H1 (cell line): Measurements from ENCODE around the gene HMSD.

Source experiments
- JUN ChIP-seq: IDR thresholded peaks from 2 replicates; pipeline ENCODE4 v1.6.1; 2011; ENCODE audit warnings: low read depth, mild to moderate bottlenecking, improper control_type of control experiment, low read length
- POLR2A ChIP-seq, 2 experiments: IDR thresholded peaks; 1 replicate in 1 of 2; 2 replicates in 1 of 2; pipeline ENCODE4 v1.6.1; 2011; ENCODE audit warnings: low read depth in 2 of 2, low read length in 2 of 2, mild to moderate bottlenecking in 2 of 2; ENCODE audit errors: control extremely low read depth in 1 of 2
- SIN3A ChIP-seq, 2 experiments: IDR thresholded peaks in 1 of 2; conservative IDR thresholded peaks in 1 of 2; 2 replicates each; pipeline ENCODE4 v1.6.1; 2011 to 2012; ENCODE audit warnings: low read length in 2 of 2, improper control_type of control experiment in 1 of 2, low read depth in 1 of 2, mild to moderate bottlenecking in 1 of 2
- SUZ12 ChIP-seq: fragments of 200-600 bp; sonication (generic); IDR thresholded peaks from 2 replicates; pipeline ENCODE4 v1.6.1; 2012; ENCODE audit warnings: mild to moderate bottlenecking, inconsistent platforms, low read length, moderate library complexity, mixed read lengths
- TF ChIP-seq, protein P1 (sequence below), 3 experiments: IDR thresholded peaks; 1 replicate in 2 of 3; 2 replicates in 1 of 3; pipeline versions ENCODE4 v1.5.1 to v1.6.1; 2011; ENCODE audit warnings: low read length in 3 of 3, mild to moderate bottlenecking in 3 of 3, inconsistent platforms in 2 of 3, low read depth in 1 of 3, moderate library complexity in 1 of 3; ENCODE audit not compliant: insufficient read depth in 1 of 3; ENCODE audit errors: control extremely low read depth in 1 of 3

DNA sequence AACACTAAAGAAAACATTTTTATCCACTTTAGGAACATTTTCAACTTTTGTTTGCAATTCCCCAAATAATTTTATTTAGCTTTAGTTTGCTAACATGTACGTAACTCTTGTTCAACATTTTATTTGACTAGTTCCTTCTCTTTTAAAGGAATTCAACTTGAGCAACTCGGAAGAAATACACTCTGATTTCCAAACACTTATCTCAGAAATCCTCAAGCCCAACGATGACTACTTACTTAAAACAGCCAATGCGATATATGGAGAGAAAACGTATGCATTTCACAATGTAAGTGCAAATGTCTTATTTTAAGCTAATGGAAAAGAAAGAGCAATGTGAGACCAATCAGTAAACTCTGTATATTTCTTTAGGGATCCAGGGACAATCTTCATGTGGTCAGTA, 31.3 kb upstream of the HMSD start:
- no peak for TF ChIP-seq JUN
- no peak for TF ChIP-seq SIN3A (conservative IDR thresholded peaks at IDR 0.05 in 1 of 2, IDR thresholded peaks at IDR 0.05 in 1 of 2; ENCODE audit: low read depth in 1 of 2, low read length in 2 of 2)
- TF ChIP-seq, protein P1, sequence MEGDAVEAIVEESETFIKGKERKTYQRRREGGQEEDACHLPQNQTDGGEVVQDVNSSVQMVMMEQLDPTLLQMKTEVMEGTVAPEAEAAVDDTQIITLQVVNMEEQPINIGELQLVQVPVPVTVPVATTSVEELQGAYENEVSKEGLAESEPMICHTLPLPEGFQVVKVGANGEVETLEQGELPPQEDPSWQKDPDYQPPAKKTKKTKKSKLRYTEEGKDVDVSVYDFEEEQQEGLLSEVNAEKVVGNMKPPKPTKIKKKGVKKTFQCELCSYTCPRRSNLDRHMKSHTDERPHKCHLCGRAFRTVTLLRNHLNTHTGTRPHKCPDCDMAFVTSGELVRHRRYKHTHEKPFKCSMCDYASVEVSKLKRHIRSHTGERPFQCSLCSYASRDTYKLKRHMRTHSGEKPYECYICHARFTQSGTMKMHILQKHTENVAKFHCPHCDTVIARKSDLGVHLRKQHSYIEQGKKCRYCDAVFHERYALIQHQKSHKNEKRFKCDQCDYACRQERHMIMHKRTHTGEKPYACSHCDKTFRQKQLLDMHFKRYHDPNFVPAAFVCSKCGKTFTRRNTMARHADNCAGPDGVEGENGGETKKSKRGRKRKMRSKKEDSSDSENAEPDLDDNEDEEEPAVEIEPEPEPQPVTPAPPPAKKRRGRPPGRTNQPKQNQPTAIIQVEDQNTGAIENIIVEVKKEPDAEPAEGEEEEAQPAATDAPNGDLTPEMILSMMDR (IDR thresholded peaks at IDR 0.05; ENCODE audit: control extremely low read depth in 1 of 3, insufficient read depth in 1 of 3, low read depth in 1 of 3, low read length in 3 of 3), result no peak
- TF ChIP-seq SUZ12, result no peak
- no peak for TF ChIP-seq POLR2A (IDR thresholded peaks at IDR 0.05; ENCODE audit: control extremely low read depth in 1 of 2, low read depth in 2 of 2, low read length in 2 of 2)
